Measurements from ENCODE around the gene MEGF6. TPM values are rescaled to one million over a fixed set of nuclear protein-coding genes. Genes with fewer than 3 reads are reported as not detected.
A peak's percentile ranks its signal among the peaks of the same experiment; 100 is the strongest.

Gene MEGF6
- total and polyA plus RNA-seq, 2 of the 8 experiments (the other 6 are each of a cell fraction or from before 2014, with no cell fraction given): 4.1 to 14.8 TPM

- H2BK120ac ChIP-seq (replicated peaks; ENCODE audit: low read depth, low read length): no peak overlapping the region
These were observed 151.2 kb downstream of the MEGF6 start for GRCh38 chr1:3459940-3460671.

More at GRCh38 chr1:3459940-3460671, 151.2 kb downstream of the MEGF6 start:
- H2BK15ac ChIP-seq (ENCODE audit: low read length): no peak overlapping the region
- no peak overlapping the region for H3K27ac ChIP-seq (ENCODE audit: low read depth, low read length)
- no peak overlapping the region for H2AK5ac ChIP-seq (ENCODE audit: low read depth, low read length)
- no peak overlapping the region for H2BK12ac ChIP-seq (ENCODE audit: low read depth, low read length)
- H4K91ac ChIP-seq (replicated peaks; ENCODE audit: insufficient read length, low read length): no peak overlapping the region
- 91% methylated on average over 23 of the region's 23 CpGs; no CpG with 5 or more reads in 1 of the 2 experiments for whole genome bisulfite sequencing, 2 experiments (ENCODE audit: extremely low coverage in 1 of 2, insufficient coverage in 1 of 2, insufficient read length in 1 of 2, insufficient replicate concordance in 2 of 2, low coverage in 1 of 2, low lambda C conversion rate in 2 of 2, missing lambda C conversion rate in 1 of 2)
- H3K14ac ChIP-seq (ENCODE audit: insufficient read length): no peak overlapping the region
- no peak overlapping the region for H3K23ac ChIP-seq (ENCODE audit: insufficient read length)
- H3K4me1 ChIP-seq (replicated peaks in 1 of 4; ENCODE audit: control insufficient read depth in 3 of 4, insufficient read depth in 4 of 4, low read length in 3 of 4): peaks cover 0 to 11% (median 9%) of the 10 kb centered on the region in 4 experiments; a peak in 6 of 7 replicates
- H4K5ac ChIP-seq (ENCODE audit: insufficient read length, low read depth, low read length): no peak overlapping the region
- H3K9me3 ChIP-seq (ENCODE audit: insufficient read depth in 2 of 2, low read depth in 1 of 2, low read length in 1 of 2): no peaks in the 10 kb centered on the region
- no peak for FAIRE-seq
- H3K4me3 ChIP-seq (ENCODE audit: extremely low read depth in 1 of 4, insufficient read depth in 2 of 4, low read depth in 3 of 4, low read length in 4 of 4): no peak overlapping the region
- H2AFZ ChIP-seq (ENCODE audit: low read length): no peak overlapping the region
- H3K36me3 ChIP-seq (ENCODE audit: control insufficient read depth in 2 of 4, insufficient read depth in 4 of 4, low read length in 3 of 4): no peaks in the 10 kb centered on the region
- H3K56ac ChIP-seq (replicated peaks; ENCODE audit: insufficient read length, low read depth, low read length): no peak overlapping the region
- H4K20me1 ChIP-seq (replicated peaks in 1 of 2; ENCODE audit: control insufficient read depth in 1 of 2, insufficient read depth in 2 of 2, low read length in 2 of 2): peaks cover 3 to 16% of the 10 kb centered on the region in 2 experiments
- no peak overlapping the region for H2BK20ac ChIP-seq (ENCODE audit: low read length)
- TF ChIP-seq GTF2F1 (IDR thresholded peaks at IDR 0.05; ENCODE audit: borderline replicate concordance, low read depth, low read length): no peak
- TF ChIP-seq RXRA (IDR thresholded peaks at IDR 0.05; ENCODE audit: insufficient read depth, low read depth, low read length): no peak
- TF ChIP-seq TAF7 (optimal IDR thresholded peaks at IDR 0.05; ENCODE audit: borderline replicate concordance, low read depth, low read length): no peak
- no peak for TF ChIP-seq HDAC6 (IDR thresholded peaks at IDR 0.05; ENCODE audit: low read depth, low read length)
- TF ChIP-seq BACH1 (IDR thresholded peaks at IDR 0.05; ENCODE audit: low read length): no peak
- TF ChIP-seq SIX5 (IDR thresholded peaks at IDR 0.05; ENCODE audit: low read depth, low read length): no peak
- H3K4ac ChIP-seq (replicated peaks; ENCODE audit: insufficient read length, low read depth, low read length): no peak overlapping the region
- POLR2A ChIA-PET (ENCODE audit: partially characterized antibody): interaction anchor here (1.9 kb wide), 1 partner anchor 12 kb away, joined by 4 read pairs; no protein-coding TSS in a partner anchor
- H3K79me2 ChIP-seq (ENCODE audit: control insufficient read depth in 1 of 2, insufficient read depth in 2 of 2, low read length in 2 of 2): peaks cover 0 to 13% of the 10 kb centered on the region in 2 experiments; a peak in 1 of 4 replicates
- no peaks in the 10 kb centered on the region for H3K27me3 ChIP-seq (replicated peaks in 1 of 4; ENCODE audit: control insufficient read depth in 3 of 4, extremely low read depth in 1 of 4, insufficient read depth in 3 of 4, low read length in 3 of 4)
- no peak overlapping the region for H3K4me2 ChIP-seq (ENCODE audit: insufficient read depth in 1 of 2, low read depth in 2 of 2, low read length in 2 of 2)
- H3K79me1 ChIP-seq (ENCODE audit: low read depth, low read length): peaks cover 5% of the 10 kb centered on the region; the same call in 1 of the 2 replicates
- H3K9ac ChIP-seq (replicated peaks in 1 of 4; ENCODE audit: extremely low read depth in 1 of 4, low read depth in 3 of 4, low read length in 3 of 4): no peak overlapping the region; a peak in 1 of 7 replicates
- DNase-seq (ENCODE audit: low read depth in 1 of 2, low spot score in 2 of 2): no peak
- H3K18ac ChIP-seq (ENCODE audit: extremely low read depth, low read length): no peak overlapping the region
- no peak overlapping the region for H4K8ac ChIP-seq (ENCODE audit: extremely low read depth, insufficient read depth, low read length)
- CTCF ChIA-PET (ENCODE audit: partially characterized antibody): no interaction called here
- H3K23me2 ChIP-seq (ENCODE audit: low read depth, low read length): peaks cover 3% of the 10 kb centered on the region; the same call in 1 of the 2 replicates
- peak overlapping the region; percentile 63; the same call in 1 of the 2 replicates for H2BK5ac ChIP-seq (ENCODE audit: low read depth, low read length)

Data from H1 (cell line).